ENCODE results near the gene CWC27. TPM values are rescaled to one million over a fixed set of nuclear protein-coding genes. Genes with fewer than 3 reads are reported as not detected.

Gene CWC27
- total and polyA plus RNA-seq, 2 of the 13 experiments (the other 11 are each of a cell fraction or from before 2014, with no cell fraction given): 21.1 to 25.7 TPM

GRCh38 chr5:64939772-64940510 lies 171.2 kb downstream of the CWC27 start (continued):
- TF ChIP-seq, protein P1, sequence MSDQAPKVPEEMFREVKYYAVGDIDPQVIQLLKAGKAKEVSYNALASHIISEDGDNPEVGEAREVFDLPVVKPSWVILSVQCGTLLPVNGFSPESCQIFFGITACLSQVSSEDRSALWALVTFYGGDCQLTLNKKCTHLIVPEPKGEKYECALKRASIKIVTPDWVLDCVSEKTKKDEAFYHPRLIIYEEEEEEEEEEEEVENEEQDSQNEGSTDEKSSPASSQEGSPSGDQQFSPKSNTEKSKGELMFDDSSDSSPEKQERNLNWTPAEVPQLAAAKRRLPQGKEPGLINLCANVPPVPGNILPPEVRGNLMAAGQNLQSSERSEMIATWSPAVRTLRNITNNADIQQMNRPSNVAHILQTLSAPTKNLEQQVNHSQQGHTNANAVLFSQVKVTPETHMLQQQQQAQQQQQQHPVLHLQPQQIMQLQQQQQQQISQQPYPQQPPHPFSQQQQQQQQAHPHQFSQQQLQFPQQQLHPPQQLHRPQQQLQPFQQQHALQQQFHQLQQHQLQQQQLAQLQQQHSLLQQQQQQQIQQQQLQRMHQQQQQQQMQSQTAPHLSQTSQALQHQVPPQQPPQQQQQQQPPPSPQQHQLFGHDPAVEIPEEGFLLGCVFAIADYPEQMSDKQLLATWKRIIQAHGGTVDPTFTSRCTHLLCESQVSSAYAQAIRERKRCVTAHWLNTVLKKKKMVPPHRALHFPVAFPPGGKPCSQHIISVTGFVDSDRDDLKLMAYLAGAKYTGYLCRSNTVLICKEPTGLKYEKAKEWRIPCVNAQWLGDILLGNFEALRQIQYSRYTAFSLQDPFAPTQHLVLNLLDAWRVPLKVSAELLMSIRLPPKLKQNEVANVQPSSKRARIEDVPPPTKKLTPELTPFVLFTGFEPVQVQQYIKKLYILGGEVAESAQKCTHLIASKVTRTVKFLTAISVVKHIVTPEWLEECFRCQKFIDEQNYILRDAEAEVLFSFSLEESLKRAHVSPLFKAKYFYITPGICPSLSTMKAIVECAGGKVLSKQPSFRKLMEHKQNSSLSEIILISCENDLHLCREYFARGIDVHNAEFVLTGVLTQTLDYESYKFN (CRISPR knock-in tag; conservative IDR thresholded peaks at IDR 0.05): peak; percentile 58
- peak; percentile 48; the same call in 1 of the 2 replicates for TF ChIP-seq ZNF501 (CRISPR knock-in tag; IDR thresholded peaks at IDR 0.05)
- TF ChIP-seq, protein P2, sequence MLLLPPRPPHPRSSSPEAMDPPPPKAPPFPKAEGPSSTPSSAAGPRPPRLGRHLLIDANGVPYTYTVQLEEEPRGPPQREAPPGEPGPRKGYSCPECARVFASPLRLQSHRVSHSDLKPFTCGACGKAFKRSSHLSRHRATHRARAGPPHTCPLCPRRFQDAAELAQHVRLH (CRISPR knock-in tag; IDR thresholded peaks at IDR 0.05; ENCODE audit: borderline replicate concordance, low read depth): peak; percentile 69; the same call in 1 of the 2 replicates
- no peak for TF ChIP-seq RFX3 (CRISPR knock-in tag; IDR thresholded peaks at IDR 0.05)
- TF ChIP-seq RBM39 (IDR thresholded peaks at IDR 0.05; ENCODE audit: low read depth, low read length, poor library complexity, severe bottlenecking): no peak
- 0 out of 2 replicates have a peak, but pooled peaks have one; percentile 53 for TF ChIP-seq ZNF747 (CRISPR knock-in tag; IDR thresholded peaks at IDR 0.05; ENCODE audit: borderline replicate concordance)
- peak; percentile 51; the same call in 1 of the 2 replicates for TF ChIP-seq ZNF563 (CRISPR knock-in tag; IDR thresholded peaks at IDR 0.05)
- 0 out of 2 replicates have a peak, but pooled peaks have one; percentile 13 for TF ChIP-seq GATAD1 (CRISPR knock-in tag; IDR thresholded peaks at IDR 0.05)
- TF ChIP-seq ZNF543 (CRISPR knock-in tag; IDR thresholded peaks at IDR 0.05): no peak
- 0 out of 2 replicates have a peak, but pooled peaks have one; percentile 45 for TF ChIP-seq ZSCAN31 (CRISPR knock-in tag; IDR thresholded peaks at IDR 0.05; ENCODE audit: low read depth)
- TF ChIP-seq SOX13 (IDR thresholded peaks at IDR 0.05): no peak
- peak in 1 of 2 experiments; percentile 36; a peak in 1 of 4 replicates for TF ChIP-seq SOX13 (CRISPR knock-in tag; conservative IDR thresholded peaks at IDR 0.05 in 1 of 2, IDR thresholded peaks at IDR 0.05 in 1 of 2)
- 0 out of 2 replicates have a peak, but pooled peaks have one; percentile 36 for TF ChIP-seq KLF11 (CRISPR knock-in tag; IDR thresholded peaks at IDR 0.05)
- TF ChIP-seq MED1 (CRISPR knock-in tag; IDR thresholded peaks at IDR 0.05): 0 out of 2 replicates have a peak, but pooled peaks have one; percentile 55
- TF ChIP-seq KLF13 (CRISPR knock-in tag; IDR thresholded peaks at IDR 0.05): no peak
- TF ChIP-seq GATAD2A (CRISPR knock-in tag; IDR thresholded peaks at IDR 0.05): peak; percentile 33; the same call in 1 of the 2 replicates
- TF ChIP-seq, protein P3, sequence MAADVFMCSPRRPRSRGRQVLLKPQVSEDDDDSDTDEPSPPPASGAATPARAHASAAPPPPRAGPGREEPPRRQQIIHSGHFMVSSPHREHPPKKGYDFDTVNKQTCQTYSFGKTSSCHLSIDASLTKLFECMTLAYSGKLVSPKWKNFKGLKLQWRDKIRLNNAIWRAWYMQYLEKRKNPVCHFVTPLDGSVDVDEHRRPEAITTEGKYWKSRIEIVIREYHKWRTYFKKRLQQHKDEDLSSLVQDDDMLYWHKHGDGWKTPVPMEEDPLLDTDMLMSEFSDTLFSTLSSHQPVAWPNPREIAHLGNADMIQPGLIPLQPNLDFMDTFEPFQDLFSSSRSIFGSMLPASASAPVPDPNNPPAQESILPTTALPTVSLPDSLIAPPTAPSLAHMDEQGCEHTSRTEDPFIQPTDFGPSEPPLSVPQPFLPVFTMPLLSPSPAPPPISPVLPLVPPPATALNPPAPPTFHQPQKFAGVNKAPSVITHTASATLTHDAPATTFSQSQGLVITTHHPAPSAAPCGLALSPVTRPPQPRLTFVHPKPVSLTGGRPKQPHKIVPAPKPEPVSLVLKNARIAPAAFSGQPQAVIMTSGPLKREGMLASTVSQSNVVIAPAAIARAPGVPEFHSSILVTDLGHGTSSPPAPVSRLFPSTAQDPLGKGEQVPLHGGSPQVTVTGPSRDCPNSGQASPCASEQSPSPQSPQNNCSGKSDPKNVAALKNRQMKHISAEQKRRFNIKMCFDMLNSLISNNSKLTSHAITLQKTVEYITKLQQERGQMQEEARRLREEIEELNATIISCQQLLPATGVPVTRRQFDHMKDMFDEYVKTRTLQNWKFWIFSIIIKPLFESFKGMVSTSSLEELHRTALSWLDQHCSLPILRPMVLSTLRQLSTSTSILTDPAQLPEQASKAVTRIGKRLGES (CRISPR knock-in tag; IDR thresholded peaks at IDR 0.05; ENCODE audit: borderline replicate concordance): no peak
- peak; percentile 66; the same call in 1 of the 2 replicates for TF ChIP-seq ZNF350 (CRISPR knock-in tag; IDR thresholded peaks at IDR 0.05; ENCODE audit: borderline replicate concordance, low read depth)
- TF ChIP-seq, protein P4, sequence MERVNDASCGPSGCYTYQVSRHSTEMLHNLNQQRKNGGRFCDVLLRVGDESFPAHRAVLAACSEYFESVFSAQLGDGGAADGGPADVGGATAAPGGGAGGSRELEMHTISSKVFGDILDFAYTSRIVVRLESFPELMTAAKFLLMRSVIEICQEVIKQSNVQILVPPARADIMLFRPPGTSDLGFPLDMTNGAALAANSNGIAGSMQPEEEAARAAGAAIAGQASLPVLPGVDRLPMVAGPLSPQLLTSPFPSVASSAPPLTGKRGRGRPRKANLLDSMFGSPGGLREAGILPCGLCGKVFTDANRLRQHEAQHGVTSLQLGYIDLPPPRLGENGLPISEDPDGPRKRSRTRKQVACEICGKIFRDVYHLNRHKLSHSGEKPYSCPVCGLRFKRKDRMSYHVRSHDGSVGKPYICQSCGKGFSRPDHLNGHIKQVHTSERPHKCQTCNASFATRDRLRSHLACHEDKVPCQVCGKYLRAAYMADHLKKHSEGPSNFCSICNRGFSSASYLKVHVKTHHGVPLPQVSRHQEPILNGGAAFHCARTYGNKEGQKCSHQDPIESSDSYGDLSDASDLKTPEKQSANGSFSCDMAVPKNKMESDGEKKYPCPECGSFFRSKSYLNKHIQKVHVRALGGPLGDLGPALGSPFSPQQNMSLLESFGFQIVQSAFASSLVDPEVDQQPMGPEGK (CRISPR knock-in tag; IDR thresholded peaks at IDR 0.05): peak; percentile 25; the same call in 1 of the 2 replicates
- 0 out of 2 replicates have a peak, but pooled peaks have one; percentile 47 for TF ChIP-seq ZFP90 (CRISPR knock-in tag; IDR thresholded peaks at IDR 0.05; ENCODE audit: borderline replicate concordance)
